ENCODE results near the gene BLID. TPM values are rescaled to one million over a fixed set of nuclear protein-coding genes. Genes with fewer than 3 reads are reported as not detected.

BLID gene
- total RNA-seq, 2 donors from 2014 or later: not detected

GRCh38 chr11:122153746-122154145, 37.7 kb upstream of the BLID start:
- Mint-ChIP-seq H3K4me3 (no peak overlapping the region), H3K9me3 (no peaks in the 10 kb centered on the region), H3K36me3 (no peaks in the 10 kb centered on the region), H3K4me1 (ENCODE audit: low read depth in 2 of 2) (peaks cover 14 to 15% of the 10 kb centered on the region in 2 donors), H3K27ac (no peak overlapping the region), H3K27me3 (peaks cover 21 to 26% of the 10 kb centered on the region in 2 donors)
- ATAC-seq: no peak
- no peak for DNase-seq (ENCODE audit: low spot score)

DNA sequence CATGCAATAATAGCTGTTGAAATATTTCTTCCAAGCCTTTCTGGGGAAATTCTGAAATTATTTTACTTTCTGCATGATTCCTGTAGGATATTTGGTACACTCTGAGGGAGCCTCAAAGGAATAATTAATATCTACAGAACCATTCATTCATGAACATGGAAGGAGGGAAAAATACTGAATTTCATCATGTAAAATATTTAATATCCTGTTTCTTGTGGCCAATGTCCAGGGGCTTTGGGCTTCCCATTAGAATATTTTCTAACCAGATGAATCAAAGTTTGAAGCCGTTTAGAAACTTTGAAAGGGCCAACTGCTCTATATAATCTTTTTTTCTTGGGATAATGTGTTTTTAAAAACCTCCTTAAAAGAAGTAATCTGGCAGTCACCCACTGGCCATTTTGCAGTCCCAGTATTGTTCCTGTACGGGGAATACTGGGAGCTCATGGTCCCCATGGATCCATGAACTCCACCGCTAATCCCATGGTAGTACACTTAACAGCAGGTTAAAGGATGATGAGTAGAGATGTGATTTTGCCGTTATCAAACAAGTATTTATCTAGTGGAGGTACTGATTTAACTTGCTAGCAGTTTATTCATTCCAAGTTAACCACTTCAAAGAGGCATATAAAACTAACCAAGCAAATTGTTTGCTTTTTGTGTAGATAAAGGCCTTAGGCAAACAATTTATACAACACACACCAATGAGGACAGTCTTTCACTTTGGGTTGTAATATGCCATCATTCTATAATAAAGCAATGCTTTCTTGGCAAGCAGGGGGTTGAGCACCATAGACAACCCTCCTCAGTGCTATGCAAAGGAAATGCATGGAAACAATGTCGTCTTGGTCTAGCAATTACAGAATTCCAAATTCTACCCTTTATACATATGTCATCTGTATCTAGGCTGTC, 34.5 kb upstream of the BLID start:
- H3K9me3 Mint-ChIP-seq: no peaks in the 10 kb centered on the region
- no peak for ATAC-seq
- H3K4me1 Mint-ChIP-seq (ENCODE audit: low read depth in 2 of 2): no peaks in the 10 kb centered on the region
- no peak for DNase-seq (ENCODE audit: low spot score)
- H3K4me3 Mint-ChIP-seq: no peak overlapping the region
- no peaks in the 10 kb centered on the region for H3K36me3 Mint-ChIP-seq
- no peak overlapping the region for H3K27ac Mint-ChIP-seq
- H3K27me3 Mint-ChIP-seq: peaks cover 12 to 13% of the 10 kb centered on the region in 2 donors

DNA sequence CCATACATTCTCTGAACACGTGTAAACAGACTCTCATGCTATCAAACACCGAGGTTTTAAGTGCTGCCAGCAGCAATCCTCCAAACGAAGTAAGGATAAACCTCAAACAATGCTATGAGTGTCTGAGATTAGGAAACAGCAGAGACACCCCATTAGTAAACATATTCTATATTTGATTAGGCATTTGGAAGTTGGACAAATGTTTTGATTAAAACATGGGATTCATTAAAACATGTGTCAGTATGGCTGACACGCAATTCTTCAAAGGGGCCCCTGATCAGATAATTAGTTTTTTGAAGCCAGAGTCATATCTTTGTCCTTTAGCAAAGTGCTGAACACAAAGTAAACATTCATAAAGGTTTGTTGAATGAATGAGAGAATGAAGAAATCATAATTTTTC, 33.2 kb upstream of the BLID start:
- H3K9me3 Mint-ChIP-seq: no peaks in the 10 kb centered on the region
- ATAC-seq: no peak
- H3K4me1 Mint-ChIP-seq (ENCODE audit: low read depth in 2 of 2): no peaks in the 10 kb centered on the region
- H3K4me3 Mint-ChIP-seq: no peak overlapping the region
- no peaks in the 10 kb centered on the region for H3K36me3 Mint-ChIP-seq
- peaks cover 8 to 15% of the 10 kb centered on the region in 2 donors for H3K27me3 Mint-ChIP-seq
- no peak for DNase-seq (ENCODE audit: low spot score)
- H3K27ac Mint-ChIP-seq: no peak overlapping the region

GRCh38 chr11:122146475-122146874, 30.5 kb upstream of the BLID start:
- no peak overlapping the region for H3K27ac Mint-ChIP-seq
- no peak overlapping the region for H3K4me3 Mint-ChIP-seq
- no peaks in the 10 kb centered on the region for H3K9me3 Mint-ChIP-seq
- H3K36me3 Mint-ChIP-seq: no peaks in the 10 kb centered on the region
- H3K27me3 Mint-ChIP-seq: peaks cover 6 to 10% of the 10 kb centered on the region in 2 donors
- H3K4me1 Mint-ChIP-seq (ENCODE audit: low read depth in 2 of 2): no peaks in the 10 kb centered on the region
- DNase-seq (ENCODE audit: low spot score): no peak
- no peak for ATAC-seq

DNA sequence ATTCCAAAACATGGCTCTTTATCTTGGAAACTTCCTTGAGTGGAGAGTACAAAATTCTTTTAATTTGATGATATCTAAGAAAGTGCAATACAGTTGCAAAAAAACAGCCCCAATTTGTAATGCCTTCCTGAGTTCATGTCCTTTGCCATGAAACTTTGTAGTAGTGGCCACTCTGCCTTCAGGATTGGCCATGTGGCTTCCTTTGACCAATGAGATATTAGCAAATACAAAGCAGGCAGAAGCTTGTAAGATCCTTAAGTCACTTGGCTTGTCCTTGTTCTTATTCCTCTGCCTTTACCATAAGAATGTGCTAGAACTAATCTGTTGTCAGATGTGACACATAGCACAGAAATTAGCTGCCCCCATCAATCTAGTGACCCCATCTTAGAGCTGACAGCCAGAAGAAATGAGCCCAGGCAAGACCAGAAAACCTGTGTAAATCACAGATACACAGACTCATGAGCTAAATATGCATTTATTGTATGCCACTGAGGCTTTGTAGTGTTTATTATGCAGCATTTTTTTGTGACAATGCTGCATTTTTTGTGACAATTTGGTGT, 29.8 kb upstream of the BLID start:
- ATAC-seq (no peak), DNase-seq (ENCODE audit: low spot score) (no peak)
- H3K27me3 Mint-ChIP-seq: peaks cover 6 to 9% of the 10 kb centered on the region in 2 donors
- H3K4me1 Mint-ChIP-seq (ENCODE audit: low read depth in 2 of 2): no peaks in the 10 kb centered on the region
- H3K9me3 Mint-ChIP-seq: no peaks in the 10 kb centered on the region
- H3K4me3 Mint-ChIP-seq: no peak overlapping the region
- H3K36me3 Mint-ChIP-seq: no peaks in the 10 kb centered on the region
- H3K27ac Mint-ChIP-seq: no peak overlapping the region

DNA sequence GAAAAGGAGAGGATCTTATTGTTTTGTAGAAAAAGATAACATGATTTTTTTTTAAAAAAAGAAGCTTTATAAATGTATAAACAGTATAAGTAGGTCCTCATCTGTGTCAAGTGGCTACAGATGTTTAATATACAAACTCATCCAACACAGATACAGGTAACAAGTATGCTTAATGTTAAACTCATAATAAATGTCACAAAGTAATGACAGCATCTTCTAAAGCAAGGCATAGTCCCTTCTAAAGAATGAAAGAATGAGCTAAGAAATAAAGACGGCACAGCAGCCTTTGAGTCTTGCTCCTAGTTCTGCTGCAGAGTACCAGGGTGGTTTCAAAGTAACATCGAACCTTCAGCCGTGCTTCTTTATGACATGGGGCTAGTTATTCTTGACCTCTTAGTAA, 28.7 kb upstream of the BLID start:
- Mint-ChIP-seq H3K4me1 (ENCODE audit: low read depth in 2 of 2) (no peaks in the 10 kb centered on the region), H3K27me3 (peaks cover 9 to 10% of the 10 kb centered on the region in 2 donors), H3K9me3 (no peaks in the 10 kb centered on the region), H3K27ac (no peak overlapping the region), H3K36me3 (no peaks in the 10 kb centered on the region), H3K4me3 (no peak overlapping the region)
- DNase-seq (ENCODE audit: low spot score) (no peak), ATAC-seq (no peak)

DNA sequence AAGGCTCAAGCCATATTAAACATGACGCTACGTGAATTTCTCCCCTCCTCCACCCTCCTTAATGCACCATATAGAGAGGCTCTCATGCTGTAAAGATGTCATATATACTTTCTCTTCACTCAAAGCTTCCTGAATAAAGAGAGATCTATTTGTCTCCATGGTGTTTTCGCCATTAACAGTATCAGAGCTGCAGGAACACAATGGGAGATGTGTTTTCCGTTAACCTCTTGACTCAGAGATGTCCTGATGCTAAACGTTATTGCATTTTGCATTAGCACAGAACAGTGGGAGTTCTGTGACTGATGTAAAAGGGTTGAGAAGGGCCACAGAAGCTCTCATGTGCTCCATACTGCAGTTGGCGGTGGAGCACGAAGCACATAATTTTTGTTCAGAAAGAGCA, 25.7 kb upstream of the BLID start:
- peaks cover 10 to 15% of the 10 kb centered on the region in 2 donors for H3K27me3 Mint-ChIP-seq
- no peaks in the 10 kb centered on the region for H3K9me3 Mint-ChIP-seq
- H3K27ac Mint-ChIP-seq: no peak overlapping the region
- ATAC-seq (no peak), DNase-seq (ENCODE audit: low spot score) (no peak)
- no peaks in the 10 kb centered on the region for H3K4me1 Mint-ChIP-seq (ENCODE audit: low read depth in 2 of 2)
- H3K4me3 Mint-ChIP-seq: no peak overlapping the region
- H3K36me3 Mint-ChIP-seq: no peaks in the 10 kb centered on the region

DNA sequence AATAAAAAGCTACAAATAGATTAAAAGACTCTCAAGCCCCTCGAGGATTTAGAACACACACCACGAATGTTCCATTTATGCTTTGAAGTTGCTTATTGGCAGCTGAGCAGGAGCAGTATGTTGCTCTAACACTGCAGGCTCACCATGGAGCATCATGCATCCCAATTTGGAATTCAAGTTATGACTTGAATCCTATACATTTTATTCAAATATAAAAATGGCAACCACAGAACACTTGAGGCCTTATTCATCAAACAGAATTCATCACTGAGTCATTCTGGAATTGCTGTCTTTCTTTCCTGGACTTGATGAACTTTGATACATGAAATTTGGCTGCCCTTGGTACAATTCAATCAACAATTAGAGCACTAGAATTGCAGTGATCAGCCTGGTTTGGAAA, 24.5 kb upstream of the BLID start:
- Mint-ChIP-seq H3K9me3 (no peaks in the 10 kb centered on the region), H3K4me3 (no peak overlapping the region), H3K4me1 (ENCODE audit: low read depth in 2 of 2) (no peaks in the 10 kb centered on the region), H3K27ac (no peak overlapping the region), H3K27me3 (peaks cover 10 to 15% of the 10 kb centered on the region in 2 donors), H3K36me3 (no peaks in the 10 kb centered on the region)
- DNase-seq (ENCODE audit: low spot score) (no peak), ATAC-seq (no peak)

DNA sequence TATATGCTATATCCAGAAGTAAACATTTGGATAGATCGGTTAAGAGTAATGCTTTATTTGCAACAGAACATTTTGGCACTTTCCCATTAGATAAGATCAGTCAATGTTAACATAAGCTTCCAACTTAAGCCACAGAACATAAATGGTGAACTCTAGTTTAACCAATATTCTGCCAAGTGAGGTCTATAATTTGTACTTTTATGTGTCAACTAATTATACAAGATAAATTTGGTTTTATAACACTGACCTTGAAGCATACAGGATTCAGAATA, 23.5 kb upstream of the BLID start:
- no peaks in the 10 kb centered on the region for H3K9me3 Mint-ChIP-seq
- H3K27me3 Mint-ChIP-seq: peaks cover 10 to 13% of the 10 kb centered on the region in 2 donors
- no peak overlapping the region for H3K4me3 Mint-ChIP-seq
- no peaks in the 10 kb centered on the region for H3K4me1 Mint-ChIP-seq (ENCODE audit: low read depth in 2 of 2)
- ATAC-seq (no peak), DNase-seq (ENCODE audit: low spot score) (no peak)
- H3K36me3 Mint-ChIP-seq: no peaks in the 10 kb centered on the region
- H3K27ac Mint-ChIP-seq: no peak overlapping the region

DNA sequence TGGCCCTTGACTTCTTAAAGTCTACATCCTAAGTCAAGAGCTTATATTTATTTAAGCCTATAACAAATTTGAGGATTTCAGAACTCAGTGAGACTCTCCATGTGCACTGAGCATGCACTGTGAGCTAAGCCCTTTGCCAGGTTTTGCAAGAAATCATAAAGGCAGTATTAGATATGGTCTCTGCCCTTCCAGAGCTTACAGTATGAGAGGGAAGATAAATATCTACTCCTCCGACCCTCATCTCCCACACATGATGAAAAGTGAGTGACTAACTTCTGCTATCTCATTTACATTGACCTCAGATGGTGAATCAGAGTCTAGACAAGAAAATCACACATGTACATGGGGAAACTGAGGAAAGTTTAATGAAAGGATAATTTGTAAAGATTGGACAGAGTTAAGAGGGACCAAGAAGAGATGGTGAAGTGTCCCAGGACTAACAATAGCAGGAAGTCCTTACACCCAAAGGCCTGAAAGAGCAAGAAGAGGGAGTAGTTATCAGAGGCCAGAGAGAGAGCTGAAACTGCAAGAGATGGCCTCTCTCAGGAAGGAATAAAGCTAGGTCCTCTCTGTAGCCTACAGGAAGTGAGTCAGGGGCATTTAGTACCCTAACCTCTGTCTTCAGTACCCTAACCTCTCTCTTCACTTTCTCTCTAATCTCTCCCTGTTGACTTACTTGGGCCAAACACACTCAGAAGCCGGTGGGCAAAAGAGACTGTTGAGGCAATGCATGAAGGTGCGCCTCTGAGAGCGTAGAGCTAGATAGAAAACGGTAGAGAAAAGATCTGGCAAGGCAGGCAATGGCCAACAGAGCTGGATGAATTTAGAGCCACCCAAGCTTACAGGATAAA, 23.0 kb upstream of the BLID start:
- Mint-ChIP-seq H3K4me1 (ENCODE audit: low read depth in 2 of 2) (no peaks in the 10 kb centered on the region), H3K27ac (no peak overlapping the region), H3K36me3 (no peaks in the 10 kb centered on the region), H3K4me3 (no peak overlapping the region), H3K27me3 (peaks cover 10 to 13% of the 10 kb centered on the region in 2 donors), H3K9me3 (no peaks in the 10 kb centered on the region)
- ATAC-seq (no peak), DNase-seq (ENCODE audit: low spot score) (no peak)

GRCh38 chr11:122137078-122137793, 21.2 kb upstream of the BLID start:
- no peaks in the 10 kb centered on the region for H3K36me3 Mint-ChIP-seq
- no peaks in the 10 kb centered on the region for H3K4me1 Mint-ChIP-seq (ENCODE audit: low read depth in 2 of 2)
- H3K9me3 Mint-ChIP-seq: no peaks in the 10 kb centered on the region
- DNase-seq (ENCODE audit: low spot score): no peak
- ATAC-seq: no peak
- H3K4me3 Mint-ChIP-seq: no peak overlapping the region
- H3K27me3 Mint-ChIP-seq: peaks cover 13 to 17% of the 10 kb centered on the region in 2 donors
- no peak overlapping the region for H3K27ac Mint-ChIP-seq

DNA sequence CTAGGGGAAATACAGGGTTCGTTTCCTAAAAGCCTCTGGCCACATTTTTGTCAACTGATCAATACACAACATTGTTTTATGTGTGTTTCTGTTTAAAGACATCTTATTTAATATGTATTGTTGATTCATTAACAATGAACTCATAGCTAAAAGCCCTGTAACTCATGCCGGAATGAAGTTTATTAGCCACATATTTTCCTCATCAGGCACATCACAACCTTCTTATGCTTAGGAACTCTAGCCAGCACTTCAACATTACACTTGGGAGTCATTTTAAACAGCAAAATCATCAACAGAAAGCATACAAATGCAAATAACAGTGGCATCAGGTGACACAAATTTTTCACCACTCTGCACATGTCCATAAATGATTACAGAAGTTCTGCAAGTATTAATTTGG, 15.1 kb upstream of the BLID start:
- Mint-ChIP-seq H3K4me3 (no peak overlapping the region), H3K9me3 (no peaks in the 10 kb centered on the region), H3K36me3 (no peaks in the 10 kb centered on the region), H3K27ac (no peak overlapping the region), H3K27me3 (peaks cover 5 to 26% of the 10 kb centered on the region in 2 donors), H3K4me1 (ENCODE audit: low read depth in 2 of 2) (no peaks in the 10 kb centered on the region)
- ATAC-seq (no peak), DNase-seq (ENCODE audit: low spot score) (no peak)

DNA sequence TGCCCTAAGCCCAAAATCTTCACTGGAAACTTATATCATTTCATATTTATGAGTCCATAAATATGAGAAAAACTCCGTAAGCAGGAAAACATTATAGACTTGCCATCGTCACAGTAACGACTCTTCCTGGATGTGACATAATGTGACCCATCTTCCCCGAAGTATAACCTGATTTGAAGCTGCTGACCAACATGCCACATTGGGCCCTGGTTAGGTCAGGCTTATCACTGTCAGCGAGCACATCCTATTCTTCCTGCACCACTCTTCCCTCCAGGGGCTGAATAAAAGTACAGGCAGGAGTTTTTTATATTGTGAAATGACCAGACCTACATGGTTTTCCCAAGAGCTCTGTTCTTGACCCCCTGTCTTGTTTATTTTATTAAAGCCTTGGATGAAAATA, 12.1 kb upstream of the BLID start:
- Mint-ChIP-seq H3K9me3 (no peaks in the 10 kb centered on the region), H3K27ac (no peak overlapping the region), H3K4me1 (ENCODE audit: low read depth in 2 of 2) (no peaks in the 10 kb centered on the region), H3K4me3 (no peak overlapping the region), H3K36me3 (no peaks in the 10 kb centered on the region), H3K27me3 (peaks cover 12 to 29% of the 10 kb centered on the region in 2 donors)
- ATAC-seq (no peak), DNase-seq (ENCODE audit: low spot score) (no peak)
